GM04504 (cell line): ENCODE data around the gene LGR6.
A peak's percentile ranks its signal among the peaks of the same experiment; 100 is the strongest.
"Not testable (repeated sequence)": the region's sequence is repeated elsewhere in the genome, so short reads cannot be mapped to it uniquely, and the experiment has no call there.

ENCODE experiments used
- DNase-seq: peaks from one replicate; pipeline ENCODE4 v3.0.0-alpha.2; 2012; ENCODE audit warnings: low read depth

LGR6 gene

GRCh38 chr1:202160377-202160940, 33.1 kb upstream of the LGR6 start, which contains the start of gene PTPN7:
Gene PTPN7 (minus strand): TSS chr1:202160602. CDS start chr1:202159402, 1,200 bp downstream.
- DNase-seq: no peak

GRCh38 chr1:202161151-202162046, 32.2 kb upstream of the LGR6 start:
- no peak for DNase-seq

- DNase-seq: no peak
Observed at GRCh38 chr1:202162047-202162417, 31.6 kb upstream of the LGR6 start.

GRCh38 chr1:202162418-202163280, 30.9 kb upstream of the LGR6 start:
- DNase-seq: no peak

DNA sequence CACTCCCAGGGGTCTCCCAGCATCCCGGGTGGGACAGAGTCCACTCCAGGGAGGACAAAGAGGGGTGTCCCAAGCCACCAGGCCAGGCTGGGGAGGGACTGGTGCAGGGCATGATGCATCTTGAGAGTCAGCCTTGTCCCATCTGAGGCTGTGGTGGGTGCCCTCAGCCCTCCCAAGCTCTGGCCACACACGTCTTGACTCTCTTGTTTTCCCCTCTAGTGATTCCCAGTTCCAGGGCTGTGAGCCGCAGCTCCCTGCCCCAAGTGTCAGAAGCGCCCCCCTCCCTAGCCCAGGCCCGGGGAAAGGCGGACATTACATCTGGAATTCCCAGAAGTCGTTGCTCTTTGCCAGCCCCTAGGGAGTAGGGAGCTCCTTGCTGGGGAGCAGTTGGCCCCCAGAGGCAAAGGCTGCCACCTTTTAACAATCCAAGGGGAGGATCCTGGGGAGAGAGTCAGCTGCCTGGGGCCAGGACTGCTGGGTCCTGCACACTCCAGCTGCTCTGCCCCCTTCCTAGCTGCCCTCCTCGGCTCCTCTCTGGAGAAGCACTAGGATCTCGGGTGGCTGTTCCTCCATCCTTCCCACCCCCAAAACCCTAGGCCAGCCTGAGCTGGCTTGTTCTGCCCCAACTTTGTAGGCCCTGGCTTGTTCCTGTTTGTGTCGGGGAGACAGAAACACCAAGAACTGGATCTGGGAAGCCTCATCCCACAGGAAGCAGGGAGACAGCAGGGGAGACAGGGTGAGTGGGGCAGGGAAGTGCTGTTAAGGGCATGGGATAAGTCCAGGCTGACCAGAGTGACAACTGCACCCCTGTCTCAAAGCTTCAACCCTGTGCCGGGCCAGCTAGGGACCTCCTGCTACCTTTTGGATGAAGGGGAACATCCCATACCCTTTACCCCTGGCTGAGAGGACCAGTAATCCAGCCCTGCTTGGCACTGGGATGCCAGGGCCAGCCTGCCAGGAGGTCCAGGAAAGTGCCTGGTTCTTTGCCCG, 30.0 kb upstream of the LGR6 start:
- DNase-seq: no peak

GRCh38 chr1:202164271-202165037, 29.1 kb upstream of the LGR6 start:
- no peak for DNase-seq

GRCh38 chr1:202165267-202165941, 28.2 kb upstream of the LGR6 start:
- DNase-seq: no peak

- DNase-seq: no peak
Observed at GRCh38 chr1:202165942-202166843, 27.4 kb upstream of the LGR6 start.

- DNase-seq: not testable (repeated sequence)
Observed at GRCh38 chr1:202167054-202167453, 26.5 kb upstream of the LGR6 start.

DNA sequence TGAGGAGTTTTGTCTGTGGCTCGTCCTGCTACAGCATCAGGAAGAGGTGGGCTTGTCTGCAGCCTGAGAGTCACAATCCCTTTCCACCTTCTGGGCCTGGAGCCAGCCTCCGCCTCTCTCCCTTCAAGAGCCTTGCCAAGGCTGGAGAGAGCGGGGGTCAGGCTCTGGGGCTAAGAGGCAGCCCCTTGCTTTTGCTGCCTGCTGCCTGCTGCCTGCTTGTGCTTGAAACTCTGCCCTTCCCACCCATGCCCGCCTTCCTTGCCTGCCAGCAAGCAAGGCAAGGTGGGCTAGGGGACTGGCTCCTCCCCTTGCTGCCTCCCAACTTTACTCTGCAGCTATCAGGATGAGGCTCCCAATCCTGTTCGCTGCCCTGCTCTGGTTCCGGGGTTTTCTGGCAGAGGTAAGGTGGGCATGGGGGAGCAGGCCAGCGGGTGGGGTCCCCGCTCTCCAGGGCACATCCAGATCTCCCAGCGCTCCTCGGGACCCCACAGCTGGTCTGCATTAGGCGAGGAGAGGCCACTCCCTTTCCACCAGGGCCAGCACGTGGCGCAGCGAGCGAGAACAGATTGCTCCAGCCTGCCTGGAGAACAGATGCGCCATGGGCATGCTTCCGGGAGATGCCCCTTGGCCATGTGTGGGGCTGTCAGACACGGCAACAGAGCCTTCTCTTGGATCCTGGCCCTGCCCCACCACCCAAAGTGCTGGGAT, 25.7 kb upstream of the LGR6 start:
- peak; percentile 50 for DNase-seq

- DNase-seq: no peak
Observed at GRCh38 chr1:202168861-202169260, 24.7 kb upstream of the LGR6 start.

- no peak for DNase-seq
Observed at GRCh38 chr1:202170726-202171125, 22.9 kb upstream of the LGR6 start.

DNA sequence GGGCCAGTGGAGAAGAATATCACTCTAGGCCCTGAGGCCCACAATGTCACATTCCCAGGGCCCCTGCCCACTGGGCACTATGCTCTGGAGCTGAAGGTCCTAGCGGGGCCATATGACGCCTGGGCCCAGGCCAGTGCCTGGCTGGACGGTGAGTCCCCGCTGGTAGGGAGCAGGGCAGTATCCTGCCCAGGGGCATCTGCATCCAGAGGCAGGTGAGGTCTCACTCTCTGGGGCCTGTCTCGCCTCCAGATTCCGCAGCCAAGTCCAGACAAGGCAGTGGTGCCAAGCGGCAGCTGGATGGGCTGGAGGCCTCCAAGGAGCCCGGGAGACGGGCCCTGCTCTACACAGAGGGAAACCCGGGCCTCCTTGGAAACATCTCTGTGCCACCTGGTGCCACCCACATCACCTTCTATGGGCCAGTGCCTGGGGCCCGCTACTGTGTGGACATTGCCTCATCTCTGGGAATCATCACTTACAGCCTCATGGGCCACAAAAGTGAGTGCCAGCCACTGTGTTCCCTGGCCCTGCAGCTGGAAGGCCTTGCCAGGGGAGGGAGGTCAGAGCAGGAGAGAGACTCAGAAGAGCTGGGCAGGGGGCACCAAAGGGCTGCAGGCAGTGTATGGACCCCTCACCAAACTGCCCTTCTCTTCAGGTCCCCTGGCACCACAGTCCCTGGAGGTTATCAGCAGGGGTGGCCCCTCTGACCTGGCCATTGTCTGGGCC, 22.1 kb upstream of the LGR6 start:
- DNase-seq: no peak

- no peak for DNase-seq
Observed at GRCh38 chr1:202172015-202172355, 21.6 kb upstream of the LGR6 start.

GRCh38 chr1:202173993-202174392, 19.6 kb upstream of the LGR6 start:
- no peak for DNase-seq

DNA sequence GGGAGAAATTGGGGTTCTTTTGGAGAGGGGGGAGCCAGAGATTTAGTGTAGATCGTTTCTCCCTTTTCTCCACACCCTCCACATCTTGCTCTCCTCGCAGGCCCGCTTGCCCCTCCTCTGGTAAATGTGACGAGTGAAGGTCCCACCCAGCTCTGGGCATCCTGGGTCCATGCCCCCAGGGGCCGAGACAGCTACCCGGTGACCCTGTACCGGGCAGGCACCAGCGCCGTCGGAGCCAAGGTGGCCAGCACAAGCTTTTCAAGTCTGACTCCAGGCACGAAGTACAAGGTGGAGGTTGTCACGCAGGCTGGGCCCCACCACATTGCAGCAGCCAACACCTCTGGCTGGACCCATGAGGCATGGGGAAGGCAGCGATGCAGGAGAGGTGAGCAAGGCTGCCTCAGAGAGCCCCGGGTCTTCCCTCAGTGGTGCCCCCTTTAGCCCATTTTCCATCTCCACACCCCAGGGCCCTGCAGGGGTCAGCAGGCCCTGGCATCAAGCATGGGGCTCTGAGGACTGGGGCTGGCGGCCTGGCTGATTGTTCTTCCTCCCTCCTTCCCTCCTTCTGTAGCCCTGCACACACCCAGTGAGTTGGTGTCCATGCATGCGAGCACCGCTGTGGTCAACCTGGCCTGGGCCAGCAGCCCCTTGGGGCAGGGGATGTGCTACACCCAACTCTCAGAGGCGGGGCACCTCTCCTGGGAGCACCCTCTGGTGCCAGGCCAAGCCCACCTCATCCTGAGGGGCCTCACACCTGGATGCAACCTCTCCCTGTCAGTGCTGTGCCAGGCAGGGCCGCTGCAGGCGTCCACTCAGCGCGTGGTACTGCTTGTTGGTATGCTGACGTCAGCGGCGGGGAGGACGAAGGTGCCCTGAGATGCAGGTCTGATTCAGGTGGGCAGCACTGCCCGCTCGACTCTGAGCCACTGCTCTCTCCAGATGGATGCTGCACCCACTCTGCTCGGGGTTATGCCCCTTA, 16.4 kb upstream of the LGR6 start:
- DNase-seq: no peak
